HepG2 (cell line): ENCODE results near the gene DTNB. TPM values are rescaled to one million over a fixed set of nuclear protein-coding genes. Genes with fewer than 3 reads are reported as not detected.

Experiments used
- IKZF1 ChIP-seq: fragments of 450-650 bp; IDR thresholded peaks from 2 replicates; pipeline ENCODE4 v1.7.1; 2016
- MEF2D ChIP-seq: sonication (generic); formaldehyde crosslinking; IDR thresholded peaks from 2 replicates; pipeline ENCODE4 v1.5.1; 2020; ENCODE audit warnings: mild to moderate bottlenecking, missing genetic modification reagents
- MXI1 ChIP-seq: IDR thresholded peaks from 3 replicates; pipeline ENCODE4 v1.6.1; 2012; ENCODE audit warnings: low read depth, low read length, inconsistent platforms, borderline replicate concordance
- SAP130 ChIP-seq: IDR thresholded peaks from 2 replicates; pipeline ENCODE4 v1.6.1; 2016; ENCODE audit warnings: low read depth
- TARDBP ChIP-seq: sonication (generic); formaldehyde crosslinking; IDR thresholded peaks from 2 replicates; pipeline ENCODE4 v1.8.0; 2022; ENCODE audit warnings: mild to moderate bottlenecking, missing genetic modification reagents
- TP53 ChIP-seq: sonication (generic); formaldehyde crosslinking; conservative IDR thresholded peaks from 2 replicates; pipeline ENCODE4 v1.4.0; 2020; ENCODE audit warnings: missing genetic modification reagents
- ZBTB40 ChIP-seq, 2 experiments: fragments of 450-650 bp in 1 of 2; sonication (generic) in 1 of 2; formaldehyde crosslinking in 1 of 2; IDR thresholded peaks; 2 replicates each; pipeline versions ENCODE4 v1.6.1 to v1.8.0; 2016 to 2022; ENCODE audit warnings: antibody characterized with exemption in 1 of 2, mild to moderate bottlenecking in 1 of 2, missing genetic modification reagents in 1 of 2
- ZNF136 ChIP-seq: sonication (generic); formaldehyde crosslinking; IDR thresholded peaks from 2 replicates; pipeline ENCODE4 v1.8.1; 2022; ENCODE audit warnings: low read depth, mild to moderate bottlenecking, moderate library complexity, missing genetic modification reagents
- ZNF24 ChIP-seq: fragments of 450-650 bp; IDR thresholded peaks from 2 replicates; pipeline ENCODE4 v1.6.1; 2017; ENCODE audit warnings: antibody characterized with exemption, mild to moderate bottlenecking
- ZSCAN22 ChIP-seq: sonication (generic); formaldehyde crosslinking; IDR thresholded peaks from 2 replicates; pipeline ENCODE4 v1.4.0; 2020; ENCODE audit warnings: mild to moderate bottlenecking, missing genetic modification reagents
- polyA plus RNA-seq, 8 experiments: library from polyadenylated mRNA; depleted of rRNA in 3 of 8; stranded (reverse) in 7 of 8; unstranded in 1 of 8; fragments of >200 nt; fragmentation: Illumina TruSeq in 4 of 8; extraction: Trizol in 4 of 8; gene quantifications; 2 replicates each; pipeline versions ENCODE4 v1.2.1 to v1.2.3, GENCODE V29; 2011 to 2016; ENCODE audit warnings: low read depth in 4 of 8, missing spikeins in 1 of 8, mixed read lengths in 1 of 8; ENCODE audit not compliant: insufficient read depth in 1 of 8
- total RNA-seq, 5 experiments: library from RNA; depleted of rRNA; stranded (reverse); fragments of >200 nt; fragmentation: Illumina TruSeq; extraction: Trizol; gene quantifications; 2 replicates each; pipeline ENCODE4 v1.2.3, GENCODE V29; 2016; ENCODE audit warnings: low read depth in 1 of 5
- TF ChIP-seq, protein P1 (sequence below): IDR thresholded peaks from 2 replicates; pipeline ENCODE4 v1.6.1; 2016

Gene DTNB
- total and polyA plus RNA-seq, 2 of the 13 experiments (the other 11 are each of a cell fraction or from before 2014, with no cell fraction given), result 14.4 to 23.9 TPM

GRCh38 chr2:25504266-25504665 is 169.1 kb downstream of the DTNB start (continued):
- TF ChIP-seq ZNF136 (CRISPR knock-in tag) (no peak), SAP130 (CRISPR knock-in tag) (no peak), ZNF24 (no peak), ZBTB40 (IDR thresholded peaks at IDR 0.05) (peak; percentile 42), ZBTB40 (CRISPR knock-in tag; IDR thresholded peaks at IDR 0.05) (no peak), MXI1 (no peak), ZSCAN22 (CRISPR knock-in tag) (no peak), MEF2D (CRISPR knock-in tag) (no peak), TP53 (CRISPR knock-in tag) (no peak), TARDBP (no peak), IKZF1 (0 out of 2 replicates have a peak, but pooled peaks have one; percentile 21)
- TF ChIP-seq, protein P1, sequence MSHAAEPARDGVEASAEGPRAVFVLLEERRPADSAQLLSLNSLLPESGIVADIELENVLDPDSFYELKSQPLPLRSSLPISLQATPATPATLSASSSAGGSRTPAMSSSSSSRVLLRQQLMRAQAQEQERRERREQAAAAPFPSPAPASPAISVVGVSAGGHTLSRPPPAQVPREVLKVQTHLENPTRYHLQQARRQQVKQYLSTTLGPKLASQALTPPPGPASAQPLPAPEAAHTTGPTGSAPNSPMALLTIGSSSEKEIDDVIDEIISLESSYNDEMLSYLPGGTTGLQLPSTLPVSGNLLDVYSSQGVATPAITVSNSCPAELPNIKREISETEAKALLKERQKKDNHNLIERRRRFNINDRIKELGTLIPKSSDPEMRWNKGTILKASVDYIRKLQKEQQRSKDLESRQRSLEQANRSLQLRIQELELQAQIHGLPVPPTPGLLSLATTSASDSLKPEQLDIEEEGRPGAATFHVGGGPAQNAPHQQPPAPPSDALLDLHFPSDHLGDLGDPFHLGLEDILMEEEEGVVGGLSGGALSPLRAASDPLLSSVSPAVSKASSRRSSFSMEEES (CRISPR knock-in tag), result no peak
- TF ChIP-seq, all 625 proteins: peak for 8
